GM12873 (cell line): ENCODE data around the gene PRR20G.

Experiments used
- CTCF ChIP-seq: IDR thresholded peaks from 2 replicates; pipeline ENCODE4 v1.5.1; 2012; ENCODE audit warnings: low read depth, mild to moderate bottlenecking, moderate library complexity, low read length, control low read depth; ENCODE audit not compliant: insufficient read depth; ENCODE audit errors: missing control alignments

The PRR20G gene

DNA sequence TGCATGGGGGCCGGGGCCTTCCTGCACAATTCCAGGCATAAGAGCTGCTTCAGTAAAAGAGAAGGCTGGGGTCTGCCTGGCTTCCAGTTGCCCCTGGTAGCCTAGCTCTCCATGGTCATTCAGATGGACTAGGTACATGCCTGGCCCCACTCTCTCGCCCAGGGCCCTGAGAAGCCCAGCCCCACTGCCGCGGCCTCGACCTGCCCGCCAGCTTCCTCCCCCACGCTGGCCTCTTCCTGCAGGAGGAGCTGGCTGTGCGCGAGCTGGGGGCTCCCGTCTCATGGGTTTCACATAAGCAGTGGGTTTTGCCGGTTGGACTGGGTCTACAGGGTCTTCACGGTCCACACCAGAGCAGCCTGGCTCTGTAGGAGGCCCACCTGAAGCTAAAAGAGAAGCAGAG, 3.6 kb downstream of the PRR20G start:
- no peak for TF ChIP-seq CTCF

DNA sequence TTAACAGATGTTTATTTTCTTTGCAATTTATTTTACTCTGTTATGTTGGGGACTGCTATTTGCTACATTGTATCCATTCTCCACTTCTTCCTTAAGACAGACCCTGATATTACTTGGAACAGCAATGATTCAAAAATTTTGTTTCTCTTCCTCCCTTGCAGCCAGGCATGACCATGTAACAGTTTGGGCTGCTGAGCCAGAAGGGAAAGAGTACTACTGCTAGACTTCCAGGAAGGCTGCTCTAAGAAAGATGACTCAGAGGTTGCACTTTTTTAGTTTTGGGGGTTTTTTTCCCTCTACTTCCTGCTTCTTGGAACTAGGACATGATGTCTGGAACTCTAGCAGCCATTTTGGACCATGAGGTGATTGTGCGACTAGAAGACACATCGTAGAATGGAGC, 10.3 kb downstream of the PRR20G start:
- no peak for TF ChIP-seq CTCF

DNA sequence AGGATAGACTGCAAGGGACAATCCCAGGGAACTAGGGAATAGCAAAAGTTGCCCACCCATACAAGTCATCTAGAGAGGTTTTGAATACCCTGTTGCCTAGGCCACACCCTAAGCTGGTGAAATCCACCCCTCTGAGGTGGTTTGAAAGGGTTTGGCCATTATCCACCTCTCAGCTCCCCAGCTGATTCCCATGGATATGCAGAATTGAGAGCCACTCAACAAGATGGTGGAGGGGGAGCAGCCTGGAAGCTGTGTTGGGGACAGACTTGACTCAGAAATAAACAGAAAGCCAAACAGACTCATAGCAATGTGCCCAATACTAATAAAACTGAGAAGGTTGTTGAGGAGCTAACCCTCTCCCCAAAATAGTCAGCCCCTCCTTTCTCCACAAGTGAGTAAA, 10.9 kb downstream of the PRR20G start:
- no peak for TF ChIP-seq CTCF

- no peak for TF ChIP-seq CTCF
Observed at GRCh38 chr3:127276396-127276795, 11.4 kb downstream of the PRR20G start.

GRCh38 chr3:127275287-127275781, 12.5 kb downstream of the PRR20G start:
- TF ChIP-seq CTCF = no peak

GRCh38 chr3:127274200-127274760, 13.6 kb downstream of the PRR20G start:
- TF ChIP-seq CTCF = no peak

GRCh38 chr3:127273206-127273605, 14.6 kb downstream of the PRR20G start:
- TF ChIP-seq CTCF = no peak
